Mucosa of stomach (tissue), 1 donor: Measurements from ENCODE around the gene CD74.

Source experiments
- H3K27me3 ChIP-seq: one replicate; pipeline ENCODE4 v1.7.0; 2013; ENCODE audit warnings: mild to moderate bottlenecking, low read length; ENCODE audit not compliant: control insufficient read depth, insufficient read depth
- H3K36me3 ChIP-seq: one replicate; pipeline ENCODE4 v1.7.0; 2013; ENCODE audit warnings: low read length; ENCODE audit not compliant: control insufficient read depth, insufficient read depth
- H3K4me1 ChIP-seq: one replicate; pipeline ENCODE4 v1.7.0; 2013; ENCODE audit warnings: mild to moderate bottlenecking, low read length; ENCODE audit not compliant: control insufficient read depth, insufficient read depth
- H3K4me3 ChIP-seq: one replicate; pipeline ENCODE4 v1.7.0; 2013; ENCODE audit warnings: low read length
- H3K9ac ChIP-seq: one replicate; pipeline ENCODE4 v1.7.0; 2013; ENCODE audit warnings: mild to moderate bottlenecking, low read length, moderate library complexity
- H3K9me3 ChIP-seq: one replicate; pipeline ENCODE4 v1.7.0; 2013; ENCODE audit warnings: mild to moderate bottlenecking, low read length, moderate library complexity; ENCODE audit not compliant: control insufficient read depth
- donor health status: Pancreatic carcinoma.

Gene CD74

DNA sequence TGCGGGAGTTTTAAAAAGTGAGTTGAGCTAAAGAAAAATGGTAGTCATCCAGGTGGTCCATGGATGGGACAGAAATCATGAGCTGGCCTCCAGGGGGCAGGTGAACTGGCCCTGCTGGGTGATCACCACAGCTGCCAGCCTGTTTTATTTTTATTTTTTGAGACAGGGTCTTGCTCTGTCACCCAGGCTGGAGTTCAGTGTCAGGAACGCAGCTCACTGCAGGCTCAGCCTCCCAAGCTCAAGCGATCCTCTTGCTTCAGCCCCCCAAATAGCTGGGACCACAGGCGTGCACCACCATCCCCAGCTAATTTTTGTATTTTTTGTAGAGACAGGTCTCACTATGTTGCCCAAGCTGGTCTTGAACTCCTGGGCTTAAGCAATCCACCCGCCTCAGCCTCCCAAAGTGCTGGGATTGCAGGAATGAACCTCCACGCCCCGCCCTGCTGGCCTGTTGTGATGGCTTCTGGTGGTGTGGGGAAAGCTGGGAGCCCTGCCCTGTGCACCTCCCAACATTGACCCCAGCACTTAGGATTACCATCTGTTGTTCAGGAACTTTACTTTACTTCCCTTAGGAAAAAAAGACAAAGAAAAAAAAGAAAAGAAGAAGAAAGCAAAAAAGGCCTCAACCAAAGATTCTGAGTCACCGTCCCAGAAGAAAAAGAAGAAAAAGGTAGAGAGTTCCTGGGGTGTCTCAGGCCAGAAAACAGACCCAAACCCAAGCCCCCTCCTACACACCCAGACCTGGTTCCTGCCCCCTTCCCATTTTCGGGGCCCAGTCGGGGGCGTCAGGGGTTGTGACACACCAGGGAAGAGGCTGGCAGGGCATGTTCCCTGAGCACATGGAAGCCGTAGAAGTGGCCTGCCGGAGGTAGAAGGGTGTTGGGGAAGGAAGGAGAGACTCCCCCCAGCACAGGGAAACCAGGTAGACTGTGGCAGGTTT is 14.7 kb downstream of the CD74 start:
- Histone ChIP-seq H3K9me3 (no peaks in the 10 kb centered on the region), H3K27me3 (no peaks in the 10 kb centered on the region), H3K36me3 (peaks cover 11% of the 10 kb centered on the region), H3K4me1 (no peaks in the 10 kb centered on the region), H3K9ac (no peak overlapping the region), H3K4me3 (no peak overlapping the region)

DNA sequence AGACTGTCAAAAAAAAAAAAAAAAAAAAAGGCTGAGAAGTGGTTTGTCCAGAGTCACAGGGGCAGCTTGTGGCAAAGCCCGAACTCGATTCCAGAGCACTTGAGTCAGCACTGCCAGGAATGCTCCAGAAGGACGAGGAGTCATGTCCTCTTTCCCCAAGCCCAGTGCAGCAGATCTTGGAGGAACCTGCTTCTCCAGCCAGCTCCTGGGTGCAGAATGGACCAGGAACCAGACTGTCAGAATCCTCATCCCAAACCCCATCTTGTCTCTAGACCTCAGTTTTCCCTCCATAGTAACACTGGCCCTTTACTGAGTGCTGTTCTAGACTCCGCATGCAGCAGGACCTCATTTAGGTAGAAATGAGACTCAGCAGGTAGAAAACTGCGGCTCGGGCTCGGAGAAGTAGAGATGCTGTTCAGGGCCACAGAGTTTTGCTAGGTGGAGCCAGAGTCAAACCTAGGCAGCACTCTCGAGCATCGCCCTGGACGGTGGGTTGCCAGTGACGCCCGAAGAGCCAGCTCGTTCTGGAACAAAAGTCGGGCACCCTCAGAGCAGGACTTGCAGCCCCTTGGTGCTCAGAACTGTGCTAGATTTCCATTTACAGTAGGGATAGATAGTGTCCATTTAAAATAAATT is 15.4 kb downstream of the CD74 start:
- H3K4me3 ChIP-seq: no peak overlapping the region
- H3K9me3 ChIP-seq: no peaks in the 10 kb centered on the region
- no peak overlapping the region for H3K9ac ChIP-seq
- peaks cover 18% of the 10 kb centered on the region for H3K36me3 ChIP-seq
- H3K27me3 ChIP-seq: no peaks in the 10 kb centered on the region
- no peaks in the 10 kb centered on the region for H3K4me1 ChIP-seq

- peaks cover 18% of the 10 kb centered on the region for H3K36me3 ChIP-seq
- H3K9me3 ChIP-seq: no peaks in the 10 kb centered on the region
- no peaks in the 10 kb centered on the region for H3K4me1 ChIP-seq
- no peaks in the 10 kb centered on the region for H3K27me3 ChIP-seq
- H3K9ac ChIP-seq: no peak overlapping the region
- H3K4me3 ChIP-seq: no peak overlapping the region
Observed at GRCh38 chr5:150396267-150396666, 16.4 kb downstream of the CD74 start.

DNA sequence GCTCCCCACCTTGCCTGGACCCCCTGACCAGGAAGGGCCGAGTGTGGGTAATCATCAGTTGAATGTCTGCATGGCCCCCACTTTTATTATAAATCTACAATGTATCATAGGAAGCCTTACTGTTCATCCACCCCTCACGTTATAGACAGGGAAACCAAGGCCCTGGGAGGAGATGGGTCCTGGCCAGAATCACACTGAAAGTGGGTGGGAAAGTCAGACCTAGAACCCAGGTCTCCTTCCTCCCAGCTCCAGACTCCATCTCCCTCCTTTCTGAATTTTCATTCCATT is 17.1 kb downstream of the CD74 start:
- no peaks in the 10 kb centered on the region for H3K9me3 ChIP-seq
- no peaks in the 10 kb centered on the region for H3K27me3 ChIP-seq
- H3K4me1 ChIP-seq: no peaks in the 10 kb centered on the region
- no peak overlapping the region for H3K4me3 ChIP-seq
- no peak overlapping the region for H3K9ac ChIP-seq
- H3K36me3 ChIP-seq: peaks cover 18% of the 10 kb centered on the region

- Histone ChIP-seq H3K9me3 (no peaks in the 10 kb centered on the region), H3K9ac (no peak overlapping the region), H3K4me3 (no peak overlapping the region), H3K4me1 (no peaks in the 10 kb centered on the region), H3K36me3 (peaks cover 18% of the 10 kb centered on the region), H3K27me3 (no peaks in the 10 kb centered on the region)
Observed at GRCh38 chr5:150394912-150395687, 17.6 kb downstream of the CD74 start.

DNA sequence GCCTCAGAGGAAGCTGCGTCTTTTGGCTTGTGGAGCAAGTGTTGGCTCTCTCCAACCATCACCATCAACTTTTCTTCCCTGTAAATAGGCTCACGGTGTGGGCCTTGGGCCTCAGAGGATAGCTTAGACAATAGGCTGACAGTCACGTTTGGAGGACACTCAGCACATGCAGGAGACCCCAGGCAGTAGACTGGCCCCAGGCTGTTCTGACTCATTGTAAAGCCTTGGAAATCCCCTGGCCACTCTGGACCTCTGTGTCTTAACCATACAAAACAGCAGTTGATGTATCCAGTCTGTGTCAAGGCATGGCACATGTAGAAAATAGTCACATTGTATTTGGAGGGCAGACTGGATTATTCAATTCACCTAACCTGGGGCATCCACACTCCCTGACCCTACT is 18.6 kb downstream of the CD74 start:
- H3K36me3 ChIP-seq: peaks cover 13% of the 10 kb centered on the region
- no peaks in the 10 kb centered on the region for H3K27me3 ChIP-seq
- no peaks in the 10 kb centered on the region for H3K9me3 ChIP-seq
- no peak overlapping the region for H3K9ac ChIP-seq
- H3K4me1 ChIP-seq: no peaks in the 10 kb centered on the region
- no peak overlapping the region for H3K4me3 ChIP-seq

- H3K36me3 ChIP-seq: peaks cover 7% of the 10 kb centered on the region
- no peak overlapping the region for H3K4me3 ChIP-seq
- no peaks in the 10 kb centered on the region for H3K27me3 ChIP-seq
- no peaks in the 10 kb centered on the region for H3K4me1 ChIP-seq
- no peak overlapping the region for H3K9ac ChIP-seq
- no peaks in the 10 kb centered on the region for H3K9me3 ChIP-seq
Observed at GRCh38 chr5:150393096-150393645, 19.5 kb downstream of the CD74 start.

DNA sequence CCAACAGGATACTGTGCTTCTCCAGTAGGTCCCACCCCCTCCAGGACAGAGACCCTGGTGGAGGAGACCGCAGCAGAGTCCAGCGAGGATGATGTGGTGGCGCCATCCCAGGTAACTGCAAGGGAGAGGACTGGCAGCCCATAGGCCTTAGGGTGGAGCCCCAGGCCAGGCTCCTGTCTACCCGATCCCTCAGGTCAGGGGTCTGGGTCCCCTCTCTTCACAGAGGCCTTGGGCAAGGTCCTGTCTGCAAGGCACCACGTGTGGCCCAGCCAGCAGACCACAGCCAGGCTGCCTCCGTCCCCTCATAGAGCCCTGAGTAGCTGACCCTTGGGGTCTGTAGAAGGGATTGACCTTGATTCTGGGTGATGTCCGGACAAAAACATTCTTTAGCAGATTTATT is 20.0 kb downstream of the CD74 start:
- Histone ChIP-seq H3K9me3 (no peaks in the 10 kb centered on the region), H3K4me3 (no peak overlapping the region), H3K4me1 (no peaks in the 10 kb centered on the region), H3K36me3 (peaks cover 7% of the 10 kb centered on the region), H3K9ac (no peak overlapping the region), H3K27me3 (no peaks in the 10 kb centered on the region)

DNA sequence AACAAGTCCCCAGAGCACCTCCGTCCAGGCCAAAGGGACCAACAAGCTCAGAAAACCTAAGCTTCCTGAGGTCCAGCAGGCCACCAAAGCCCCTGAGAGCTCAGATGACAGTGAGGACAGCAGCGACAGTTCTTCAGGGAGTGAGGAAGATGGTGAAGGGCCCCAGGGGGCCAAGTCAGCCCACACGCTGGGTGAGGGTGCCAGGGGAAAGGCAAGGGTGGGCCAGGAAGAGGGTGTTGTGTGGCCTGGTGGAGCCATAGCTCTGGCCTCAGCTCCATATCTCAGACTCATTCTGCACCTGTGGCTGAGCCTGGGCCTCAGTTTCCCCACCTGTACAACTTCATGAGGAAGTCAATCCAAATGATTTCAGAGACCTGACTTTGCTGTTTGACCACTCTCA is 20.7 kb downstream of the CD74 start:
- Histone ChIP-seq H3K4me1 (no peaks in the 10 kb centered on the region), H3K9me3 (no peaks in the 10 kb centered on the region), H3K27me3 (no peaks in the 10 kb centered on the region), H3K9ac (no peak overlapping the region), H3K36me3 (peaks cover 7% of the 10 kb centered on the region), H3K4me3 (no peak overlapping the region)

GRCh38 chr5:150391064-150391834 is 21.5 kb downstream of the CD74 start:
- H3K27me3 ChIP-seq: no peaks in the 10 kb centered on the region
- H3K36me3 ChIP-seq: peaks cover 7% of the 10 kb centered on the region
- no peak overlapping the region for H3K4me3 ChIP-seq
- no peak overlapping the region for H3K9ac ChIP-seq
- no peaks in the 10 kb centered on the region for H3K4me1 ChIP-seq
- no peaks in the 10 kb centered on the region for H3K9me3 ChIP-seq

GRCh38 chr5:150389531-150390266 is 23.0 kb downstream of the CD74 start:
- Histone ChIP-seq H3K9me3 (no peaks in the 10 kb centered on the region), H3K4me3 (no peak overlapping the region), H3K36me3 (peaks cover 7% of the 10 kb centered on the region), H3K27me3 (no peaks in the 10 kb centered on the region), H3K4me1 (no peaks in the 10 kb centered on the region), H3K9ac (no peak overlapping the region)
